ENCODE results near the gene RHEX.

GRCh38 chr1:206120406-206120805 is 67.4 kb downstream of the RHEX start:
- TF ChIP-seq POLR2A (IDR thresholded peaks at IDR 0.05) (no peak), CTCF (IDR thresholded peaks at IDR 0.05) (no peak), POLR2AphosphoS5 (IDR thresholded peaks at IDR 0.05) (no peak)

Data from upper lobe of left lung (tissue), 4 donors.